NCI-H1105 (cell line): ENCODE measurements around the gene SCRN1.

Experiments used
- DNase-seq: peaks from one replicate; lab custom pipeline; 2025; lab: John Stamatoyannopoulos, UW

Gene SCRN1

DNA sequence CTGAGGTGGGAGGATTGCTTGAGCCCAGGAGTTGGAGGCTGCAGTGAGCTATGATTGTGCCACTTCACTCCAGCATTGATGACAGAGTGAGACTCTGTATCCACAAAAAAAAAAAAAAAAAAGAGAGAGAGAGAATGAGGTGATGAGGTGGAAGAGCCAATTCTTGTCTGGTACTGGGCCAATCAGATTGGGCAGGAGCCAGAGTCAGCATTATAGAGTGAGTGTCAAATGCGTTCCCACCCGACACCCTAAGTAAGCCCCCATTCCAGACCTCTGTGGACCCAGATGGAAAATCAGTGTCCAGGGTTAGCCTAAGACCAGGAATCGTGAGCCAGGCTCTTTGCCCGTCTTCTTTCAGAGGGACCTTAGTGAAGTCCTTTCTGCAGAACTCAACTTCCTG is 99.3 kb downstream of the SCRN1 start:
- DNase-seq = no peak

DNA sequence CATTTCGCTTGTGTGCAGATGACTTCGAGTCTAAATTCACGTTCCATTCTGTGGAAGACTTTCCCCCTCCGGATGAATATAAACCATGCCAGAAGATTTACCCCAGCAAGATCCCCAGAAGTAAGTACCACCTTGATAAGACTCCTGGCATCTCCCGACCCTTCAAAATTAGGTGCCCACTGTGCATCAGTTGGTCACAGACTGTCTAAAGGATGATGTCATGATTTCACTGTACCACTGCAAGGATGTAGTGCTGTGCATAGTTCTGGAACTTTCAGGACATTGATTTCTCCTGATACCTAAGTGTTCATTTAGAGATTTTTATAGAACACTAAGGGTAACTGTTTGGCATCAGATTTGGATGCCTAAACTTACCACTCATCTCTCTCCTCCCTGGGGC is 100.3 kb downstream of the SCRN1 start:
- DNase-seq = no peak

GRCh38 chr7:29888006-29888405 is 101.6 kb downstream of the SCRN1 start:
- DNase-seq = no peak

DNA sequence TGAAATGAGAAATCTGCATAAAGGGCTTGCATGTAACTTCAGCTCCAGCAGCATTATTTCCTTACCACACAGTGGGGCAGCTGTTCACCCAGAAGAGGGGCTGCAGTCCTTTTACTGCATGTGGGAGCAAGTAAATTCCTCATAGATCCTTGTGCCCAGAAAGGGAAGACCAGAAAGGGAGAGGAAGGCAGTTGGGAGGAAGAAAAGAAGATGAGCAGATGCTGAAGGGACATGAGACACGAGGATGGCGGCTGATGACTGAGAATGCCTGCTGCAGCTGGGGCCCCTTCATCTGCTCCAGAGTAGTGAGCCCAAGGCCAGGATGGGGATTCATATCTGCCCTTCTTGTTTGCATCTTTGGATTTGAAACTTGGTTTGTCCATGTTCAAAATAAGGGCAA is 102.8 kb downstream of the SCRN1 start:
- no peak for DNase-seq

GRCh38 chr7:29885626-29886025 is 104.0 kb downstream of the SCRN1 start:
- no peak for DNase-seq

GRCh38 chr7:29884399-29885272 is 105.0 kb downstream of the SCRN1 start:
- peak; percentile 56 for DNase-seq

GRCh38 chr7:29883462-29884398 is 105.9 kb downstream of the SCRN1 start:
- no peak for DNase-seq

GRCh38 chr7:29882481-29882880 is 107.1 kb downstream of the SCRN1 start:
- DNase-seq = no peak

GRCh38 chr7:29881724-29882123 is 107.9 kb downstream of the SCRN1 start:
- DNase-seq = no peak

- no peak for DNase-seq
Observed at GRCh38 chr7:29879609-29880008, 110.0 kb downstream of the SCRN1 start.

- no peak for DNase-seq
Observed at GRCh38 chr7:29878081-29878688, 111.4 kb downstream of the SCRN1 start.

DNA sequence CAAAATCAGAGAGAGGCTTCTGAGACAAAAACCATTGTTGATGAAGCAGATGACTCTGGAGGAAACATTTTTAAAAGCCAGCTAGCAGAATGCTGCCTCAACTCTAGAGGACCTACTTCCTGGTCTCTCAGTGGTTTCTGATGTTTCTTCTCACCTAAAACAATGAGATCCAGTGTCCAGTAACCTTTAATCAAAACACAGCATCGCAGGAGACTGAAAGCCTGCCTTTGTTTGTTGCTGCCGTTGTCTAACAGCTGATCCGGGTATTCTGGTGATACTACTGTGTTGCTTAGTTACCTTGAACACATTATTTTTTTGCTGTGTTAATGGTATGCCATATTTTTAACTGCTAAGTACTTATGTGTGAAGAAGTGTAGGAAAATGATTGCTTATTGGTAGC is 112.4 kb downstream of the SCRN1 start:
- DNase-seq = no peak

GRCh38 chr7:29875741-29876140 is 113.9 kb downstream of the SCRN1 start:
- DNase-seq = no peak

- no peak for DNase-seq
Observed at GRCh38 chr7:29873644-29874294, 115.8 kb downstream of the SCRN1 start.

DNA sequence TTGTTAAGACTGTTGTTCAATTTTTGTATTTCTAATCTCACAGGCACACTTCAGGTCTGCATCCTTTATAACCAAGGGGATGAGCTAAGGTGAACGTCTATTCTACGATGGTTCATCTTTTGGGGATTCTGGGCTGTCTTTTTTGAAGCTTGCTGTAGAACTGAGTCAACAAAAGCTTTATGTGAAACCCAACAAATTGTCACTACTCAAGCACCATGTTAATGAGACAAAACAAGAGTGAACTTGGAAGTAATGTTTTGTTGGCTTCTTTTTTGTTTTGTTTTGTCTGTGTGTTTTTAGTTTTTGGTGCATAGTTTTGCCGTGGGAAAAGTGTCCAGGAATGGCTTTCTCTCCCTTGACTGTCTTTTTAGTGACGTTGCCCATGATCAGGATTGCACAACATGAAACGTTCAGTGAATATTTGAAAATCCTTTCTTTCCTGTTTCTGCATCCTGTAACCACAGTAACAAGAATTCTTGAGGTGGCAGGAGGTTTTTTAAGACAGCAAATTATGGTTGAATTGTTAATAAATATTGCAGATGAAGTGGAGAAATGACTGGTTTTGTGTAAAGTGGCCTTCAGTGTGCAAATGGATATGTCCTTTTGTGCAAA is 117.7 kb downstream of the SCRN1 start:
- DNase-seq = no peak
